Activated T-cell treated with anti-CD3 and anti-CD28 coated beads for 24 hours (primary cell): ENCODE results near the gene DDX19B.
A peak's percentile ranks its signal among the peaks of the same experiment; 100 is the strongest.
"Not testable (repeated sequence)": the region's sequence is repeated elsewhere in the genome, so short reads cannot be mapped to it uniquely, and the experiment has no call there.

Experiments
- DNase-seq: peaks from one replicate; pipeline ENCODE4 v3.0.0-alpha.2; 2020; ENCODE audit warnings: low read depth

Gene DDX19B

DNA sequence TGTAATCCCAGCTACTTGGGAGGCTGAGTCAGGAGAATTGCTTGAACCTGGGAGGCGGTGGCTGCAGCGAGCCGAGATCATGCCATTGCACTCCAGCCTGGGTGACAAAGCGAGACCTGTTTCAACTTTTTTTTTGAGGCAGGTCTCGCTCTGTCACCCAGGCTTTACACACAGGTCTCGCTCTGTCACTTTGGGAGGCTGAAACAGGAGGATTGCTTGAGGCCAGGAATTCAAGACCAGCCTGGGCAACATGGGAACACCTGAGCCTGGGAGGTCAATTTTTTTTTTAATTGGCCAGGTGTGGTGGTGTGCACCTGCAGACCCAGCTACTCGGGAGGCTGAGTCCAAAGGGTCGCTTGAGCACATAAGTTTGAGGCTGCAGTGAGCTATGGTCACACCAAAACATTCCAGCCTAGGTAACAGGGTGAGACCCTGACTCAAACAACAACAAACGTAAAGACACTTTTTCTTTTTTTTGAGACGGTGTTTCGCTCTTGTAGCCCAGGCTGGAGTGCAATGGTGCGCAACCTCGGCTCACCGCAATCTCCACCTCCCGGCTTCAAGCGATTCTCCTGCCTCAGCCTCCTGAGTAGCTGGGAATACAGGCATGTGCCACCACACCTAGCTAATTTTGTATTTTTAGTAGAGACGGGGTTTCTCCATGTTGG is 11.5 kb upstream of the DDX19B start:
- not testable (repeated sequence) for DNase-seq

DNA sequence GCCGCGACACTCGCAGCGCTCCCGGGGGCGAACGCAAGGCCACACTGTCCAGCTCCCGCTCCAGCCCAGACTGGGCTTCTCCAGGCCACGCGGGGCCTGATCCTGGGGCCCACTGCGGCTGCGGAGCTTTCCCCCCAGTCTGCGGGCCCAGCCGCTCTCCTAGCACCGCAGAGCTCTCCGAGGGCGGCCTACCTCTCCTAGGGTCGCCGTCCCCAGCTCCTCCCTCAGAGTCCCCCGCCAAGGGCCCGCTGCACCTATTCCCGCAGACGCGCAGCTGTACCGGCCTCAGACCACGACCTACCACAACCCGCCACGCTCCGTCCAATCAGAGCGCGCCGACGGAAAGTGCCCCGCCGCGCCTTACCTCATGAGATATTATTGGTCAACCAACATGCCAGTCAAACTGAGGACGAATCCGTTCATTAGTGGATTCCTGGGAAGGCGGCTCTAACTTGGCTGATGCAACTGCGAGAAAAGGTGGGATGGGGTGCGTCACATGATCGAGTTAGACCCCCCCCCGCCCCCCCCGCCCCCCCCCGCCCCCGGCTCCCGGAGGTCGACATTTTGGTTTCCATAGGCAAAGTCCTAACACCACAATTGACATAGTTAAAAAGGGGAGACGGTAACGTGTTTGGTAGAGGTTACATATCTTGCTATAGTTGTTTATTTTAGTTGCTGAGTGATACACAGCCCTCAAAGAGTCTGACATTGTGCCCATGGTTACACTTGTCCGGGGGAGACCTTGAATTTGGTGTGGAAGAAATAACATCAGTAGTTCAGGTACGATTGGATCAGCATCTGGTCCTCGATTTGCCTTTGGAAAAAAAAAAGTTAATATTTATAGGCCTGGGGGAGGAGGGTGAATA is 9.5 kb upstream of the DDX19B start, which contains the start of gene AARS1:
TSS of gene AARS1 (minus strand) at position 278 of the 866 bp plus-strand sequence. CDS start 6,743 bp downstream, outside the sequence.
- peak; percentile 94 for DNase-seq

DNA sequence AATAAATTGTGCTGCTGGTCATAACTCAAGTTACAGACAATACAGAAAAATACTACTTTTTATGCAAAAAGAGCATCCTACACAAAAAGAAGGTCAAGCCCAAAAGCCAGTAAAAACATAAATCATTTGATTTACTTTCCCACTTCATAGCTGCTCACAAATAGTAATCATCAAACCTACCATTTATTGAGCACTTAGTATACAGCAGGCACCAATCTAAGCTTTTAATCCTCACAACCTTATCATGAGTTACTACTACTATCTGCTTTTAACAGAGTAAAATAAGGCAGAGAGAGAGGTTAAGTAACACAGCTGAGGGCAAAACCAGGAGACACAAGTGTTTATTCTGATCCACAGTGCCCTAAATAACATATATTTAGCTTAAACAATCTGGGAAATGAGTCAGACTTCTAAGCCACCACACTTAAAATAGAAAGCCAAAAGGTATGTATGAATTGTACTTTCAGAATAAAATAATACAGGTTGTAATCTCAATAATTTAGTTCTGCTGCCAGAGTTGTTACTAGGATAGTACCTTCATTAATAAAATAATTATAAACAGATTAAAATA is 8.0 kb upstream of the DDX19B start:
- no peak for DNase-seq

DNA sequence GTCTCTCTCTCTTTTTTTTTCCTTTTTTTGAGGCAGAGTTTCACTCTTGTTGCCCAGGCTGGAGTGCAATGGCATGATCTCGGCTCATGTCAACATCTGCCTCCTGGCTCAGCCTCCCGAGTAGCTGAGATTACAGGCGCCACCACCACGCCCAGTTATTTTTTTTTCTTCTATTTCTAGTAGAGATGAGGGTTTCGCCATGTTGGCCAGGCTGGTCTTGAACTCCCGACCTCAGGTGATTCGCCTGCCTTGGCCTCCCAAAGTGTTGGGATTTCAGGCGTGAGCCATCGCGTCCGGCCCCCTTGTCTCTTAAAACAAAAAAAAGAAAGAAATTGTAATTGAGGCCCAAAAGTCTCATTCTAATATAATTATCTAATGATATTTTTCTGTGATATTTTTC is 6.8 kb upstream of the DDX19B start:
- DNase-seq: not testable (repeated sequence)

DNA sequence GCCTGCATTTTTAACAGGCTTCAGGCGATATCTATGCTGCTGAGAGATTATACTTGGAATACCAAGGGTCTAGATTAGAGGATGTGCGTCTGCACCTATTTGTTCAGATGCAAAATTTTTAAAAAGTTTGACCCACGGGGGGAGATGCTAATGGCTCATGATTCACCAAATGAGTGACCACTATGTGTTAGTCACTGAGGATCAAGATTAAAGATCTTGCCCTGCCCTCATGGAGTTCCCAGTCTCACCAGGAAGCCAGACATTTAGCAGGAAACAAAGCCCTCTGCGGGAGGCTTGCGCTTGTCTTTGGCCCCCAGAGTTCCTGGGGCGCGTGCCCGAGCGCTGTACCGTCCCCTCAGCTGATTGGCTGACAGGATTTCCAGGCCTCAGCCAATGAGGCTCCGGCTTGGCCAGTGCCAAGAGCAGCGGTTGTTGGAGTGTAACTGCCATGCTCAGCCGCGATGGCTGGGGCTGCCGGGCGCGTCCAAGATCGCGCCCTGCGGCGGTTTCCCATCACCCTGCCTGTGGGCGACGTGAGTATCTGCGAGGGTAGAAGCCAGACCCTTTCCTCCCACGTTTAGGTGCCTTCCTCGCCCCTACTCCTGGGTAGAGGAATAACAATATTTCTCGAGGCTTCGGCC is 4.5 kb upstream of the DDX19B start:
- no peak for DNase-seq

DNA sequence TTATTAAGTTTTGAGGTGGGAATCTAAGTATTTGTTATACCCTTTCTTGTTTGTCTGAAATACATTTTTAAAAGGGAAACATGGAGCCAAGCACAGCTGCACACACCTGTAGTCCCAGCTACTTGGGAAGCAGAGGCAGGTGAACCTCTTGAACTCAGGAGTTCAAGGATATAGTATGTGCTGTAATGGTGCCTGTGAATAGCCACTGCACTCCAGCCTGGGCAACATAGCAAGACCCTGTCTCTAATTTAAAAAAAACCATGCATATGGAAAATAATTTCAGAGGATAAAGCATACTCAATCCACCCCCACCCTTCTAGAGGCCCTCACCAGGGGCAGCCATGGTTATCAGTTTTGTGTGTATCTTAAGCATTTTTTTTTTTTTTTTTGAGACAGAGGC is 3.4 kb upstream of the DDX19B start:
- DNase-seq: no peak

DNA sequence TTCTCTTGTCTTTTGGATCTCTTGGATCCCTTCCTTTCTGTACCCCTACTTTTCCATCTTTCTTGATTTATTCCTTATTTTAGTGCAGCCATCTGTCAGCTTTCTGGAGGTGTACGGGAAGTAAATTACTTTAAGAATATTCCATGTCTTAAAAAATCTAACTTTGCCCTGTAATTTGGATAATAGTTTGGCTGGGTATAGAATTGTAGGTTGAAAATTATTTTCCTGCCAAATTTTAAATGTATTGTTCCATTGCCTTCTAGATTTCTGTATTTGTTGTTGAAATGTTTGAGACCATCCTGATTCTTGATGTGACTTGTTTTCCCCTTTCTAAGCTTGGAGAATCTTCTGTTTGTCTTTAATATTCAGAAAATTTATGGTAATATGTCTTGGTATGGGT is 2.1 kb downstream of the DDX19B start:
- DNase-seq: no peak

DNA sequence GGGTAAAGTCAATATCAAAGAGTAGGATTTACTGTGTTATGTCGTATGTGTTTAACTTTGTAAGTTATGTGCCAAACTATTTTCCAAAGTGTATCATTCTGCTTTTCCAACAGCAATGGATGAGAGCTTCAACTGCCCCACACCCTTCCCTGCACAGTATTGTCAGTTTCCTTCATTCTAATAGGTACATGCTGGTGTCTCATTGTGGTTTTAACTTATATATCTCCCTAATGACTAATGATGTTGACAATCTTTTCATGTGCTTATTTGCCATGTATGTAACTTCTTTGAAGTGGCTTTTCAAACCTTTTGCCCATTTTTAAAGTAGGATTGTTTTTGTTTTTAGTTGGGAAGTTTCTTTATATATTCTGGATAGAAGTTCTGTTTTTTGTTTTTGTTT is 3.8 kb downstream of the DDX19B start:
- DNase-seq: no peak

DNA sequence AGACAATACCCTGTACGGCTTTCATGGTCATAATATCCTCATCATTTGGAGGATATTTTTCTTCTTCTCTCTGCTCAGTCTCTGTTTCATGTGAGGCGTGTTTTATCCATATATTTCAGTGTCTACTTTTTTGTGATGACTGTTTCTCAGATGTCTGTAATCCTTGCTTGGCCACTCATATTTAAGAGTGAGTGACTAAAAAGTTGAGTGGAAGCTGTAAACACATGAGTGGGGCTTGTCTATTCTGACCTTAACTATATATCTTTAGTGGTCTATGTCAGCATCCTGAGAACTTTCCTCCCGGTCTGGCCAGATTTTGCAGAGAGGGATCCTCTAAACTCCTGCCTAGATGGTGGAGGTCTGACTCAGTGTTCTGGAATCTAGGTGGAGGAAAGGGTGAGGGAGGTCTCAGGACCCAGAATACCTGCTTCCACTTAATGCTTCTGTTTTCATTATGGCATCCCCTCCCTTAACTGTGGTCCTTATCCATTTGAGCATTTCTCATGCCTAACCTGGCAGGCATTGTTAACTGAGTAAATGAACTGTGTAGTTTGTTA is 6.0 kb downstream of the DDX19B start:
- no peak for DNase-seq

DNA sequence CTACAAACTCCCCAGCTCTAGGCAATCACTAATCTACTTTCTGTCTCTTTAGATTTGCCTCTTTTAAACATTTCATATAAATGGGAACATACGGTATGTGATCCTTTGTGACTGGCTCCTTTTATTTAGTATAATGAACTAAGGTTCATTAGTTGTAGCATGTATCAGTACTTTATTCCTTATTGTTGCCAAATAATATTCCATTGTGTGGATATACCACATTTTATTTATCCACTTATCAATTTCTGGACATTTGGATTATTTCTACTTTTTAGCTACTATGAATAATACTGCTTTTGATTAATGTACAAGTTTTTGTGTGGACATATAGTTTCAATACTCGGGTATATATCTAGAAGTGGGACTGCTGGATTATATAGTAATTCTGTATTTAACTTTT is 7.9 kb downstream of the DDX19B start:
- DNase-seq: no peak

DNA sequence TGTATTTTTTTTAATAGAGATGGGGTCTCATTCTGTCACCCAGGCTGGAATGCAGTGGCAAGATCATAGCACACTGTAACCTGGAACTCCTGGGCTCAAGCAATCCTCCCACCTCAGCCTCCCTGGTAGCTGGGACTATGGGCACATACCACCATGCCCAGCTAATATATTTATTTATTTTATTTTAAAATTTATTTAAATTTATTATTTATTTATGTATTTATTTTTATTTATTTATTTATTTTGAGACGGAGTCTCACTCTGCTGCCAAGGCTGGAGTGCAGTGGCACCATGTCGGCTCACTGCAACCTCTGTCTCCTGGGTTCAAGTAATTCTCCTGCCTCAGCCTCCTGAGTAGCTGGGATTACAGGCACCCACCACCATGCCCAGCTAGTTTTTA is 8.7 kb downstream of the DDX19B start:
- not testable (repeated sequence) for DNase-seq

DNA sequence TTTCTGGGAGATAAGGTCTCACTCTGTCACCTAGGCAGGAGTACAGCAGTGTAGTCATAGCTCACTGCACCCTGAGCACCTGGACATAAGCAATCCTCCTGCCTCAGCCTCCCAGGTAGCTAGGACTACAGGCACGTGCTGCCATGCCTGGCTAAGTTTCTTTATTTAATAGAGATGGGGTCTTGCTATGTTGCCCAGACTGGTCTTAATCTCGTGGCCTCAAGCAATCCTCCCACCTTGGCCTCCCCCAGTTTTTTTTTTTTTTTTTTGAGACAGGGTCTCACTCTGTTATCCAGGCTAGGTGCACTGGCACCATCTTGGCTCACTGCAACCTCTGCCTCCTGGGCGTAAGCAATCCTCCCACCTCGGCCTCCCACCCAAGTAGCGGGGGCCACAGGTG is 21.1 kb downstream of the DDX19B start:
- DNase-seq: no peak

DNA sequence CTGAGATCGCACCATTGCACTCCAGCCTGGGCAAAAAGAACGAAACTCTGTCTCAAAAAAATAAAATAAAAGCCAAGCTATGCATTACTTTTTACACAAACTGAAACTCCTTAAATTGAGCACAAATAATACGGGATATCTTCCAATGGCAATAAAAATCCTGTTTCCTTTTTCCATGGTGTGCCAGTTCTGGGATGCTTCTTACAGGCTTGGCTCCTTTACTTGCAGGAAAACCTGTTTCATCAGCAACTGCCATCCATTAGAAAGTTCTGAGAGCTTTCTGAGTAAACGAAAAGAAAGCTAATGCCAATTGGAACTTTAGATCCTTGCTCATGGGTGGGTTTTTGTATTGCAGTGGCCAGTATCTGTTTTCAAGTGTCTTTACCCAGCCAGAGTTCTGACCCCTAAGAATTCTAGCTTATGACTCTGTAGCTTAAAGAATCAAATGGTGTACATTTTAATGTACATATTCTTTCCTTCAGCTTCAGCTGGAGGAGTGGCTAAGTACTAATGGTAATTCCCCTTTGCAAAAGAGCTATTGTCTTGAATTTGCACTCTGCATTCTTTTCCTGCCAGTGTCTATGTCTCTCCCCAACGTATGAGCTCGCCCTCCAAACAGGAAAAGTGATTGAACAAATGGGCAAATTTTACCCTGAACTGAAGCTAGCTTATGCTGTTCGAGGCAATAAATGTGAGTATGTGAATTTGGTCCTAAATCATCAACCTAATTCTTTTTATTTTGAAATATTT is 26.2 kb downstream of the DDX19B start:
- no peak for DNase-seq

DNA sequence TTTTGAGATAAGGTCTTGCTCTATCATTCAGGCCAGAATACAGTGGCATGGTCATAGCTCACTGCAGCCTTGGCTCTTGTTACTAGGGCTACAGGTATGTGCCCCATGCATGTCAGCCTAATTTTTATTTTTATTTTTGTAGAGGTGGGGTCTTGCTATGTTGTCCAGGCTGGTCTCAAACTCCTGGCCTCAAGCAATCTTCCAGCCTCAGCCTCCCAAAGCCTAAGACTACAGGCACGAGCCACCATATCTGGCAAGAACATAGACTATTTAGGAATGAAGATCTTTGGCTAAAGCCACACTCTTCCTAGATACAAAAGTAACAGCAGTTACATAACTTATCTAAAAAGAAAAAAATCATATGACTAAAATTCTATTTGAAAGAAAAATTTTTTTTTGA is 32.1 kb downstream of the DDX19B start:
- DNase-seq: no peak

DNA sequence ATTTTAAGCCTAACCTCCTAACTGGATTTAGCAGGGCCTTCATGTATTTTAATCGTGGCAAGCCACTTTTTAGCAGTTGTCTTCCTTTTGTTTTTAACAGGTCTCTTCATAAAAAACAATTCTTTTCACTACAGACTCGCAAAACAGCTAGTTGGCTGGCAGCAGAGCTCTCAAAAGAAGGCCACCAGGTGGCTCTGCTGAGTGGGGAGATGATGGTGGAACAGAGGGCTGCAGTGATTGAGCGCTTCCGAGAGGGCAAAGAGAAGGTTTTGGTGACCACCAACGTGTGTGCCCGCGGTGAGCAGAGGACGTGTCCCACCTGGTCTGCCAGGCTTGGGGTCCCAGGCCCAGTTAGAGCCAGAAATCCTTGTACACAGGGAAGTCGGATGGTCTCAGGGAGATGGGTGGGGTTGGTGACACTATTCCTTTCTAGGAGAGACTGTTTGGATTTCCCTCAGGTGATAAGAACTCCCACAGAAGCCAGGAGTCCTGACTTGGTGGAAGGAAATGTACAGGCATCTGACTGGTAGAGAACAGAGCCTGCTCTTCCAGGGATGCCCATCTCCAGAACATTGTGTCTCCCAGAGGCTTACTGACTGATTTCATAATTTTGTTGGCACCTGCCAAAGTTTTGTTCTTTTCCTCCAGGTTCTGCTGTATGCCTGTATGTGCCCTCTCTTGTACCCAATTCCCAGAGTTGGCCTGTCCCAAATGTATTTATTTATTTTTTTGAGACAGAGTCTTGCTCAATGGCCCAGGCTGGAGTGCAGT is 32.8 kb downstream of the DDX19B start:
- no peak for DNase-seq

DNA sequence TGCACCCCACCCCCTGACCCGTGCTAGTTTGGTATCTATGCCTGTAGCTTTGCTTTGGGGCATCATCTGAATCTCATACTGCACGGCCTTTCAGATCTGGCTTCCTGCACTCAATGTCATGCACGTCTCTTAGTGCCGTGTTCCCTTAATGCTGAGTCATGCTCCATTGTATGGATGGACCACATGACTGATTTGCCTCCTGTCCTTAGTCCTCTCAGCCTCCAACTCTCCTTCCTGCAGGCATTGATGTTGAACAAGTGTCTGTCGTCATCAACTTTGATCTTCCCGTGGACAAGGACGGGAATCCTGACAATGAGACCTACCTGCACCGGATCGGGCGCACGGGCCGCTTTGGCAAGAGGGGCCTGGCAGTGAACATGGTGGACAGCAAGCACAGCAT is 33.7 kb downstream of the DDX19B start:
- not testable (repeated sequence) for DNase-seq

DNA sequence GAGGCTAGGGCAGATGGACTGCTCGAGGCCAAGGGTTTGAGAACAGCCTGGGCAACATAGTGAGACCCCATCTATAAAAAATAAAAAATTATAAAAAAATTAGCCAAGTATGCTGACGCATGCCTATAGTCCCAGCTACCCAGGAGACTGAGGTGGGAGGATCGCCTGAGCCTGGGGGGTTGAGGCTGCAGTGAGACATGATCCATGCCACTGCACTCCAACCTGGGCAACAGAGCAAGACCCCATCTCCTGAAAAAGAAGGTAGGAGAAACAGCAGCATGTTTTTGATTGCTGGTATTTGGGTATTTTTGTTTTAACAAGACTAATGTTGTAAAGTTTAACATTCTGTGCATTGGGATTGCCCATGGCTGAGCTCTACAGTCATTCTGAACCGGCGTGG is 38.8 kb downstream of the DDX19B start:
- no peak for DNase-seq

DNA sequence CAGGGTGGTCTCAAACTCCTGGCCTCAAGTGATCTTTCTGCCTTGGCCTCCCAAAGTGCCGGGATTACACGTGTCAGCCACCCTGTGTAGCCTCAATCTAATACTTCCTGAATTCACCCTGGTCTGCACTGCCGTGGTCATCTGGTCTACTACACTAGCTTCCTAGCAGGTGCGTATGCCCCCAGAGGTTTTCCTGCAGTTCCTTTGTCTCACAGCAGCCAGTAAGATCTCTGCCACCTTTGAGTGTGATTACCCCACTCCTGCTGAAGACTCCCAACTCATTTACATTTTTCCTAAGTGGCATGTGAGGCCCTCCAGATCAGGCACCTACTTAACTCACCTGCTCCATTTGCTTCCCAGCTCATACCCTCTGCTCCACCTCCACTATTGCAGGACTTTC is 42.6 kb downstream of the DDX19B start:
- no peak for DNase-seq

DNA sequence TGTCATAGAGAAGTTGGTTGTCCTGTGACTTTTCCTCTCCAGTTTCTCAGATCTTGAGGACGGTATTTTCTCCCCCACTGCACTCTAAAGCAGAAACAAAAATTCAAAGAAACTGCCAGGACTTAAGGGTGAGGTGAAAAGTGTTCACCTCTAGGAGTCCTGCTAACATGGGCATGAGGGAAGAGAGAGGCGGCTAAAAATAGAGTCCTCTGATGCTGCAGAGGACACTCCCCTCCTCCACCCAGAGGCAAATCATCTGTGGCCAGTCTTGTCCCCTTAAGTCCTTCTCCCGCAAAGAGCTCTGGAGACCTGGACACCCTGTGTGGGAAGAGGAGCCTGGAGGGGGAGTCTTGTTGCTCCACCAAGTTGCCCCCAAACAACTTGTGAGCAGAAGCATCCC is 43.0 kb downstream of the DDX19B start:
- no peak for DNase-seq

DNA sequence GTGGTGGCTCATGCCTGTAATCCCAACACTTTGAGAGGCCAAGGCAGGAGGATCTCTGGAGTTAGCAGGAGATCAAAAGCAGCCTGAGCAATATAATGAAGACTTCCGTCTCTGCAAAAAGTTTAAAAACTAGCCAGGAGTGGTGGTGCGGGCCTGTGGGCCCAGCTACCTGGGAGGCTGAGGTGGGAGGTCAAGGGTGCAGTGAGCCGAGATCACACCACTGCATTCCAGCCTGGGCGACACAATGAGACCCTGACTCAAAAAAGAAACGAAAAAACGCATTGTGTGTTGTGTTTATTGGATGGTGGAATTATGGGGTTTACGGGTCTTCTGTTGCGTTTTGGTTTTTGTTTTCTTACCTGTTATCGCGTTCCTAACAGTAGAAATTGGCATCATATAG is 46.9 kb downstream of the DDX19B start:
- no peak for DNase-seq

DNA sequence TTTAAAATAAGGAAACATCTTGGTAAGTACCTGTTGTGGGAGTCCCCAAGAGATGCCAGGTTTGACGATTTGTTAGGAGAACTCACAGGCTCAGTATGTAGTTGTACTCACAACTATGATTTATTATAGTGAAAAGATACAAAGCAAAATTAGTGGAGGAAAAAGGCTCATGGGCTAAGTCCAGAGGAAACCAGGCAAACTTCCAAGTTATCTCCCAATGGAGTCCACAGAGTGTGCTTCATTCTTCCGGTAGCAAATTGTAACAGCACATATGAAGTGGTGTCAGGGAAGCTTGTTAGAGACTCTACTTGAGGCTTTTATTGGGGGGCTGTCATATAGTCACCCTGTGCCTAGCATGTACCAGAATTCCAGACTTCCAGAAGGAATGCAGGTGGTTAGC is 50.0 kb downstream of the DDX19B start:
- no peak for DNase-seq
